ENCODE measurements around the gene ZNF609.

Gene ZNF609, protein sequence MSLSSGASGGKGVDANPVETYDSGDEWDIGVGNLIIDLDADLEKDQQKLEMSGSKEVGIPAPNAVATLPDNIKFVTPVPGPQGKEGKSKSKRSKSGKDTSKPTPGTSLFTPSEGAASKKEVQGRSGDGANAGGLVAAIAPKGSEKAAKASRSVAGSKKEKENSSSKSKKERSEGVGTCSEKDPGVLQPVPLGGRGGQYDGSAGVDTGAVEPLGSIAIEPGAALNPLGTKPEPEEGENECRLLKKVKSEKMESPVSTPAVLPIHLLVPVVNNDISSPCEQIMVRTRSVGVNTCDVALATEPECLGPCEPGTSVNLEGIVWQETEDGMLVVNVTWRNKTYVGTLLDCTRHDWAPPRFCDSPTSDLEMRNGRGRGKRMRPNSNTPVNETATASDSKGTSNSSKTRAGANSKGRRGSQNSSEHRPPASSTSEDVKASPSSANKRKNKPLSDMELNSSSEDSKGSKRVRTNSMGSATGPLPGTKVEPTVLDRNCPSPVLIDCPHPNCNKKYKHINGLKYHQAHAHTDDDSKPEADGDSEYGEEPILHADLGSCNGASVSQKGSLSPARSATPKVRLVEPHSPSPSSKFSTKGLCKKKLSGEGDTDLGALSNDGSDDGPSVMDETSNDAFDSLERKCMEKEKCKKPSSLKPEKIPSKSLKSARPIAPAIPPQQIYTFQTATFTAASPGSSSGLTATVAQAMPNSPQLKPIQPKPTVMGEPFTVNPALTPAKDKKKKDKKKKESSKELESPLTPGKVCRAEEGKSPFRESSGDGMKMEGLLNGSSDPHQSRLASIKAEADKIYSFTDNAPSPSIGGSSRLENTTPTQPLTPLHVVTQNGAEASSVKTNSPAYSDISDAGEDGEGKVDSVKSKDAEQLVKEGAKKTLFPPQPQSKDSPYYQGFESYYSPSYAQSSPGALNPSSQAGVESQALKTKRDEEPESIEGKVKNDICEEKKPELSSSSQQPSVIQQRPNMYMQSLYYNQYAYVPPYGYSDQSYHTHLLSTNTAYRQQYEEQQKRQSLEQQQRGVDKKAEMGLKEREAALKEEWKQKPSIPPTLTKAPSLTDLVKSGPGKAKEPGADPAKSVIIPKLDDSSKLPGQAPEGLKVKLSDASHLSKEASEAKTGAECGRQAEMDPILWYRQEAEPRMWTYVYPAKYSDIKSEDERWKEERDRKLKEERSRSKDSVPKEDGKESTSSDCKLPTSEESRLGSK (N-terminal part only)

GRCh38 chr15:64460206-64460723 lies at the start of gene ZNF609:
Gene ZNF609, plus strand, starts transcription at chr15:64460578. Its CDS starts 38,842 bp downstream, at chr15:64499420.
- DNase-seq (ENCODE audit: low spot score): peak; percentile 96

DNA sequence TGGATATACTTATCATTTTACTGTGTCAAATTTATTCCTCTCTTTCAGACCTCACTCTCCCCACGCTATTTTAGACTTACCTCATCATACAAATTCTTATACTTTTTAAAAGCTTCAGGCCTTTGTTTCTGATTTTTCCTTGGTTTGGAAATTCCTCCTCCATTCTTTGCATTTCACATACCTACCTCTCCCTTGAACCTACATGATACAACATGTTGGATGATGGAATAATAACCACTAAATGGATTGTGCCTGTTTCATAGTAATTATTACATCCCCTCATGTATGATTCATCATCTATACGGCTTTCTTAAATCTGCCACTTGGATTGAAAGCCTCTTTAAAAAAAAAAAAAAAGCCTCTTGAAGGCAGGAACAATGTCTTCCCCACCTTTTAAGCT lies 48.2 kb upstream of the ZNF609 start:
- no peak for DNase-seq (ENCODE audit: low spot score)

- DNase-seq (ENCODE audit: low spot score): no peak
These were observed 37.7 kb upstream of the ZNF609 start for GRCh38 chr15:64422697-64423096.

DNA sequence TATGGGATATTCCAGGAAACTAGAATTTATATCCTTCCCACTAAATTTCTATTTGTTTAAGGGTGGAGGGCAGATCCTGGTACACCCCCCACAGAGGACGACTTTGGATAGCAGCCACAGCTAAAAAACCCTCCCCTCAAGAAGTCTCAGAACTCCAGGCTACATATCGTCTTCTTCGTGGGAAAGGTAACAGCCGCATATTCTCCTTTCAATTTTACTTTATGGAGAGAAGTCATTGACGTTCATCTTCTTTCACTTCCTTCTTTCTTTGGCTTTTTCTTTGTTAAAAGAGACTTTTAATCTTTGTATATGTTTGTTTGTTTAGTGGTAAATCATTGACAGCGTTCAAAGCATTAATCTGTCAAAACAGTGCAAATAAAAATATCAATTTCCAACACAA lies 36.4 kb upstream of the ZNF609 start:
- DNase-seq (ENCODE audit: low spot score): no peak

GRCh38 chr15:64425221-64425620 lies 35.2 kb upstream of the ZNF609 start:
- DNase-seq (ENCODE audit: low spot score): no peak

DNA sequence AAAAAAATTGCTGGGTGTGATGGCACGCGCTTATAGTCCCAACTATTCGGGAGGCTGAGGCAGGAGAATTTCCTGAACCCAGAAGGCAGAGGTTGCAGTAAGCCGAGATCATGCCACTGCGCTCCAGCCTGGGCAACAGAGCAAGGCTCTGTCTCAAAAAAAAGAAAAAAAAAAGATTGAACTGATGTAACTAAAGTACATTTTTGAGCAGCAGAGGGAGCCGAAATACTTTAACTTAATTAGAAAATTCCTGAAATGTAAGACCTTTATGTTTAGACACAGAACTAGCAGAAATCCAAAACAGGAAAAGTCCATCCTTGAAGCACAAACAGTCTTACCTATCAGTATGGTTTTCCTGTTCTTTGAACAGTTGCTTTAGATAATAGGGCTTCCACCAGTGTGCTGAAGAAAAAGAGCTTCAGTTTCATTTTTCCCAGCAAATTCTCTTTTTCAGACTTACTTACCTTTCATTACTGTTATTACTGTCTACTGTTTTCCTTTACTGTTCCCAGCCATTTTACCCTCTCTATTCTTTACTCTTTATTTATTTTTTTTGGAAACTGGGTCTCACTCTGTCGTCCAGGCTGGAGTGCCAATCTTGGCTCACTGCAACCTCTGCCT lies 33.4 kb upstream of the ZNF609 start:
- peak; percentile 25 for DNase-seq (ENCODE audit: low spot score)

DNA sequence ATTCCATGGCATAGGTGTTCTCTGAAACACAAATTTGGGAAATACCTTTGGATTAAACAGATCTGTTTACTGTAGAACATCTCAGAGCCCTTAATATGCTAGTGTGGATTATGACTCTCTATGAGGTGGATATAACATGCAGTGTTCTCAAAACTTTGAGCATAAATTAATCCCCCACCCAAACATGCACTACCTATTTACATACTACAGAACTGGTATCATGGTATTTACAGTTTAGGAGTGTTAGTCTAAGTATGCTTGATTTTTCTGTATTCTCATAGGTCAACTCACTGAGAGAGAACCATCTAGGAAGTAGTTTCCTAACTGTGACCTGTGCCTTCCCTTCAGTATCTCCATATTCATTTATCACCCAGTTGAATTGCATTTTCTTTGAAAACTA lies 30.9 kb upstream of the ZNF609 start:
- no peak for DNase-seq (ENCODE audit: low spot score)

DNA sequence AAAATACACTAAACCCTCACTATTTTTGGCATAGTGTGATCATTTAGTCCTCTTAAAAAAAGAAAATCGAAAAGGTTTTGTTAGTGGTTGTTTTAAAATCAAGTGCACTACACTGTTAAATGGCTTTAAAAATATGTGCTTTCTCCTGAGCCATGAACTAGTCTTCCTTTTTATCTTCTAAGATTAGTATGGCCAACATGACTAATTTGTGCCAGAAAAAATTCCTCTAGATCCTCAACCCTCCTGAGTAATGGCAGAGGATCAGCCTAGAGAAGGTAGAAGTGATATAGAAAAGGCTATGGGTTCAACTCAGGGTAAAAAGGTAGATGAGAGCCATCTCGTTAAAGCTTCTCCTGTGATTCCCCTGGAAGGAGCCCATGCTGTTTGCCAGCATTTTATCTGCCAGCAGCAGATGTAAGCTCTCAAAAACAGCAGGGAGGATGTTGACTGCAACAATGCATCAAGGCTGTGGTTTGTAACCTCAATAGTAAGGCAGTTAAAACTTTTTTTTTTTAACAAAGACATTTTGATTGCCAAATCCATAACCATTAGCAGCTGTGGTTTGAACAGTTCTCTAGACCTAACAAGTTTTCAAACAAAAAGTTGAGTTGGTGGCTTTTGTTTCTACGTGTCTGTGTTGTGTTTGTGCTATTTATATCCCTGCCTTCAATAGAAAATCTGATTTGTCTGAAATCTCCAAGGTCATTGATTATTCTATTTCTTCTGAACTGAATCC lies 30.2 kb upstream of the ZNF609 start:
- peak; percentile 81 for DNase-seq (ENCODE audit: low spot score)

DNA sequence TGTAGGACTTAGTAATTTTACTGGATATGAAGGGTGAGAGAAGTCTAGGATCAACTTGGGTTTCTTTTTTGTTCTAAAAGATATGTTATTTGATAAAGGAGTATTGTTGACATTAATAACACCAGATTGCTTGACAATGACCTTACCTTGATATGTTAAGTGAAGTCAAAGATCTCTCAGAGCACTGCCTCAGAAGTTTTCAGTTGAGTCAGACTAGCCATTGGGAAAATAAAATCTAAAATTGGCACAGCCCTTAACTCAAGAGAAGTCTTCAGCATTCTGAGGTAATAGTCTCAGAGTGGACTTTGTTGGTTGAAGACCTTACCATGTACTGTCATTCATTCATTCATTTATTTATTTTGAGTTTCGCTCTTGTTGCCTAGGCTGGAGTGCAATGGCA lies 22.4 kb upstream of the ZNF609 start:
- no peak for DNase-seq (ENCODE audit: low spot score)

DNA sequence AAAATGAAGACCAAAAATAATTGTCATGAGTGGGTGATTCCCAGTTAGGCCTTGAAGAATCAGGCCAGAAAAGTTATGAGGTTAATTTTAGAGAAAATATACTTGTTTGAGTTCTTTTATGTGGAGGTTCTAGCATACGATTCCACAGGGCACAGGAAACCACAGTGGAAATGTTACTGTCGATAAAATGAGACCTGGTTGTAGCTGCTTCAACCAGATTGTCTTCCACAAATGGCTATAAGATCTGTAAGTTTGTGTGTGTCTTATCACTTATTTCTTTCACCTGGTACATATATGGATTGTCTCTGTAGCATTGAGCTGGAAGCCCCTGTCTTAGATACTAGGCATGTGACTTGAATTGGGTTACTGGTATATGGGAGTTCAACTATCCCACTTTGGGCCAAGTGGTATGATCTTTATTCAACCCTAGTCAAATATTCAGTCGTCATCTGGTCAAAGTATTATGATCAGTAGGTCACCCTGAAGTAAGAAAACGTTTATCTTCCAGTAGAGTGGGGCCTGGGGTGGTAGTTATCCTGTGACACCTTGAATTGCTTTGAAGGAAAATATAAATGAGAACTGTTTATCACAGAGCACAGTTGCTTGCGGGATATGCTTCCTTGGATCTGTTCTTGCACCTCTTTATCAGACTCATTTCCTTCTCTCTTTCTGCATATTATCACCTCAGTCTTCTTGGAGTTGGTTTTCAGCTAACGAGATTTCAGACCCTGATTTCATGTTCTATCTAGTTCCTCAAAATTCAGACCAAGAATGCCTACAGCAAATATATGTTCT lies 21.5 kb upstream of the ZNF609 start:
- no peak for DNase-seq (ENCODE audit: low spot score)

- DNase-seq (ENCODE audit: low spot score): no peak
These were observed 18.5 kb upstream of the ZNF609 start for GRCh38 chr15:64441852-64442251.

- DNase-seq (ENCODE audit: low spot score): peak; percentile 18
These were observed 17.4 kb upstream of the ZNF609 start for GRCh38 chr15:64443016-64443415.

DNA sequence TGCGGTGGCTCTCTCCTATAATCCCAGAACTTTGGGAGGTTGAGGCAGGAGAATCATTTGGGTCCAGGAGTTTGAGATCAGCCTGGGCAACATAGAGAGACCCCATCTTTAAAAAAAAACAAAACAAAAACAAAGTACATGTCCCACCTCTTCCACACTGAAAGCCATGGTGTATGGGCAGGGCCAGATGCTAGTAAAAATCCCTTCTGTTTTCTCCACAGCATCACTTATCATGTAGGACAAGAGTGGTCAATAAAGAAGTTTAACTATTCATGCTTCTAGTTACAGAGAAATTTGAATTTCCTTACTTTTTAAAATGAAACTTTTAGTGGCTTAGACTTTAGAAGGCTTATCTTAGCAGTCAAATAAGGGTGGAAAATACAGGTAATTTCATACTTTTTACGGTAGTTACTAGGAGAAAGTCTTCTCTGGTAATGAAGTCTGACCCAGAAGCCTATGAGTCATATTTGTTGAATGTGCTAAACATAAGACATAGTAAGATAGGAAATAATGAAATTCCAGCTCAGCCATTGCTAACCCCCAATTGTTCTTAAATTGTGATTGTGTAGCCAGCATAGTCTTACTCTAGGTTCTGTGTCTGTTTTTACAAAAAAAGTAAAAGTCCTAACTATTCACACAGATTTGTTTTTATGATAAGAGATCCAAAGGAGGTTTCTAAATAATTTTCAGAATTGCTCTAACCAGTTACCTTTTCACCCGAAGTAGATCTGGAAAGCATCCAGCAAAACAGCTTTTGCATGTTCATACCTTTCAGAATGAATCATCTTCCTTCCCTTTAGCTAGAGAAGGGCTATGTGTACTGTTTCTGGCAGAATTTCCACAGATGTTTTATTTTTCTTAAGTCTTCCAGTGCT lies 16.4 kb upstream of the ZNF609 start:
- peak; percentile 68 for DNase-seq (ENCODE audit: low spot score)

DNA sequence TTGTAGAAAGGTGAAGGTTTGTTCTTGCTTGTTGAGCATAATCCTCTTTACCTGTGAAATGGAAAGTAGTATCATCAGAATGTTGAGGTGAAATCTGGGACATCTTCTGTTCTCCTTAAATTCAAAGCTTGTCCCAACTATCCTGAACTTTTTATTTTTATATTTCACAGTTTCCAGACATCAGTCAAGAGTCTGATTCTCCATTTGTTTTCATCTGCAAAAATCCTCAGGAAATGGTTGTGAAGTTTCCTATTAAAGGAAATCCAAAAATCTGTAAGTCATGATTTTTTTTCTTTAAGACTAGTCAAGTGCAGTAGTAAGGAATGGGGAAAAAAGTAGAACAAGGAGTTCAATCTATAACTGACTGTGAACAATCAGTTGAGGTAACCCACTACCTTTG lies 15.5 kb upstream of the ZNF609 start:
- no peak for DNase-seq (ENCODE audit: low spot score)

- no peak for DNase-seq (ENCODE audit: low spot score)
These were observed 12.7 kb upstream of the ZNF609 start for GRCh38 chr15:64447536-64448315.

GRCh38 chr15:64452988-64453688 lies 7.2 kb upstream of the ZNF609 start:
- no peak for DNase-seq (ENCODE audit: low spot score)

DNA sequence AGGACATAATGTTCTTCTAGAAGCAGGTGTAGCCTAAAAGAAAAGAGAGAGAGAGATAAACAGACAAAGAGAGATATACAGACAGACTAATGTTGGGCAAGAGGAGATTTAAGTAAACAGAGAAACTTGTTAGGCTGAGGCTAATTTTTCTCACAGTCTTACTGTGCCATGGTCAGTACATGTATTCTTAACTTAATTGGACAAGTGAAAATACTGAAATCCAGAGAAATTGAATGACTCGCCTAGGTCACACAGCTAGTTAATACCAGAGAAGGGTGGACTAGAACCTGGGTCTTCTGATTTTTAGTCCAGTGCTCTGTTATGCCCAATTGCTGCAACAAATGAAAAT lies 6.7 kb upstream of the ZNF609 start:
- no peak for DNase-seq (ENCODE audit: low spot score)

DNA sequence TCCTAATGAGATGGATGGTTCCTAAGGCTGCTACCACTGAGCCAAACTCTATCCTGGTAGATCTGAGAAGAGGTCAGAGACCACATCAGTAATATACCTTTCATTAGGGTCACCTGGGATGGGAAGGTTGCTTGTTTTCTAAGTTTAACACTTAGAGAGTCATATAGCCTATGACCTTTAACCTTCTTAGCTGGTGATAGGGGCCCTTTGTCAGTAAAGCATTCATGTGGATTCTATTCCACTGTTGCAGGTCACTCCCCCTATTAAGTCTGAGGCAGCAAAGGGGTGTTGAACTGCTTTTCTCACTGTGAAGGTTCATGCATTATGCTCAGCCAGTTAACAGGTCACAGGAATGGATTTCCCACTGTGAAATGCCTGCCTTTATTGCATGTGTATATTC lies 6.1 kb upstream of the ZNF609 start:
- no peak for DNase-seq (ENCODE audit: low spot score)
